IMR-90 (cell line): ENCODE data around the gene PCSK5.

Experiments used
- BHLHE40 ChIP-seq: fragments of 150-350 bp; IDR thresholded peaks from 2 replicates; pipeline ENCODE4 v1.6.1; 2016; ENCODE audit warnings: mild to moderate bottlenecking, low read depth, low read length
- CHD1 ChIP-seq: IDR thresholded peaks from 2 replicates; pipeline ENCODE4 v1.6.1; 2012; ENCODE audit warnings: low read depth, low read length, improper control_type of control experiment
- MXI1 ChIP-seq: IDR thresholded peaks from 2 replicates; pipeline ENCODE4 v1.6.1; 2012; ENCODE audit warnings: low read depth, mild to moderate bottlenecking, low read length, moderate library complexity, borderline replicate concordance
- NFE2L2 ChIP-seq: fragments of 150-350 bp; IDR thresholded peaks from 2 replicates; pipeline ENCODE4 v1.6.1; 2016; ENCODE audit warnings: low read depth, mild to moderate bottlenecking, low read length
- POLR2A ChIP-seq: IDR thresholded peaks from 2 replicates; pipeline ENCODE4 v1.6.1; 2012; ENCODE audit warnings: mild to moderate bottlenecking, low read depth, low read length
- RAD21 ChIP-seq: IDR thresholded peaks from 2 replicates; pipeline ENCODE4 v1.6.1; 2012; ENCODE audit warnings: low read length, improper control_type of control experiment
- RFX5 ChIP-seq: IDR thresholded peaks from 2 replicates; pipeline ENCODE4 v1.8.0; 2012; ENCODE audit warnings: low read depth, mild to moderate bottlenecking, low read length, moderate library complexity
- SMC3 ChIP-seq: fragments of 150-350 bp; IDR thresholded peaks from 2 replicates; pipeline ENCODE4 v1.6.1; 2016; ENCODE audit warnings: low read depth, mild to moderate bottlenecking, antibody characterized with exemption, low read length, moderate library complexity
- TF ChIP-seq, protein P1 (sequence below): conservative IDR thresholded peaks from 2 replicates; pipeline ENCODE4 v1.5.1; 2012; ENCODE audit warnings: mild to moderate bottlenecking, low read depth, low read length, improper control_type of control experiment
- TF ChIP-seq, protein P2 (sequence below): fragments of 150-350 bp; IDR thresholded peaks from 2 replicates; pipeline ENCODE4 v1.6.1; 2017; ENCODE audit warnings: mild to moderate bottlenecking, antibody characterized with exemption, low read length, low read depth
- TF ChIP-seq, protein P3 (sequence below): fragments of 150-350 bp; IDR thresholded peaks from 2 replicates; pipeline ENCODE4 v1.6.1; 2016; ENCODE audit warnings: low read depth, mild to moderate bottlenecking, low read length, moderate library complexity, borderline replicate concordance

DNA sequence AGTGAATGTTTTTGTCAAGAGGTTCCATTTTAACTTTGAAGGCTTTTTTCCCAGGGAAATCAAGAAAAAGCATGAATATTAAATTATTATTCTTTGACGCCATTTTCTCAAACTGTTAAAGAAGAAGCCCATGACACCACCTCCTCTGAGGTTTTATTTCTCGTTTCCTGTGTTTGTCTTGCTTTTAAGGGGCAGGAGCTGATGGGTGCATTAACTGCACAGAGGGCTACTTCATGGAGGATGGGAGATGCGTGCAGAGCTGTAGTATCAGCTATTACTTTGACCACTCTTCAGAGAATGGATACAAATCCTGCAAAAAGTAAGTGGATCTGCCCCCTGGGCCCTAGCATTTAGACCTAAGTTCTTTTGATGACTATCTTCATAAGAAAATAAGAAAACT lies 298.4 kb downstream of the PCSK5 start:
- TF ChIP-seq, protein P1, sequence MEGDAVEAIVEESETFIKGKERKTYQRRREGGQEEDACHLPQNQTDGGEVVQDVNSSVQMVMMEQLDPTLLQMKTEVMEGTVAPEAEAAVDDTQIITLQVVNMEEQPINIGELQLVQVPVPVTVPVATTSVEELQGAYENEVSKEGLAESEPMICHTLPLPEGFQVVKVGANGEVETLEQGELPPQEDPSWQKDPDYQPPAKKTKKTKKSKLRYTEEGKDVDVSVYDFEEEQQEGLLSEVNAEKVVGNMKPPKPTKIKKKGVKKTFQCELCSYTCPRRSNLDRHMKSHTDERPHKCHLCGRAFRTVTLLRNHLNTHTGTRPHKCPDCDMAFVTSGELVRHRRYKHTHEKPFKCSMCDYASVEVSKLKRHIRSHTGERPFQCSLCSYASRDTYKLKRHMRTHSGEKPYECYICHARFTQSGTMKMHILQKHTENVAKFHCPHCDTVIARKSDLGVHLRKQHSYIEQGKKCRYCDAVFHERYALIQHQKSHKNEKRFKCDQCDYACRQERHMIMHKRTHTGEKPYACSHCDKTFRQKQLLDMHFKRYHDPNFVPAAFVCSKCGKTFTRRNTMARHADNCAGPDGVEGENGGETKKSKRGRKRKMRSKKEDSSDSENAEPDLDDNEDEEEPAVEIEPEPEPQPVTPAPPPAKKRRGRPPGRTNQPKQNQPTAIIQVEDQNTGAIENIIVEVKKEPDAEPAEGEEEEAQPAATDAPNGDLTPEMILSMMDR: no peak
- TF ChIP-seq MXI1: no peak
- TF ChIP-seq POLR2A: no peak
- TF ChIP-seq RAD21: no peak
- TF ChIP-seq CHD1: no peak
- TF ChIP-seq, protein P2, sequence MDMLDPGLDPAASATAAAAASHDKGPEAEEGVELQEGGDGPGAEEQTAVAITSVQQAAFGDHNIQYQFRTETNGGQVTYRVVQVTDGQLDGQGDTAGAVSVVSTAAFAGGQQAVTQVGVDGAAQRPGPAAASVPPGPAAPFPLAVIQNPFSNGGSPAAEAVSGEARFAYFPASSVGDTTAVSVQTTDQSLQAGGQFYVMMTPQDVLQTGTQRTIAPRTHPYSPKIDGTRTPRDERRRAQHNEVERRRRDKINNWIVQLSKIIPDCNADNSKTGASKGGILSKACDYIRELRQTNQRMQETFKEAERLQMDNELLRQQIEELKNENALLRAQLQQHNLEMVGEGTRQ: no peak
- TF ChIP-seq RFX5: no peak
- no peak for TF ChIP-seq NFE2L2
- no peak for TF ChIP-seq SMC3
- TF ChIP-seq, protein P3, sequence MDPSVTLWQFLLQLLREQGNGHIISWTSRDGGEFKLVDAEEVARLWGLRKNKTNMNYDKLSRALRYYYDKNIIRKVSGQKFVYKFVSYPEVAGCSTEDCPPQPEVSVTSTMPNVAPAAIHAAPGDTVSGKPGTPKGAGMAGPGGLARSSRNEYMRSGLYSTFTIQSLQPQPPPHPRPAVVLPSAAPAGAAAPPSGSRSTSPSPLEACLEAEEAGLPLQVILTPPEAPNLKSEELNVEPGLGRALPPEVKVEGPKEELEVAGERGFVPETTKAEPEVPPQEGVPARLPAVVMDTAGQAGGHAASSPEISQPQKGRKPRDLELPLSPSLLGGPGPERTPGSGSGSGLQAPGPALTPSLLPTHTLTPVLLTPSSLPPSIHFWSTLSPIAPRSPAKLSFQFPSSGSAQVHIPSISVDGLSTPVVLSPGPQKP: no peak
- no peak for TF ChIP-seq BHLHE40
